Choroid plexus epithelial cell (primary cell): Measurements from ENCODE around the gene ZNF33A.
"Not testable (repeated sequence)": the region's sequence is repeated elsewhere in the genome, so short reads cannot be mapped to it uniquely, and the experiment has no call there.

ENCODE experiments used
- DNase-seq: peaks from one replicate; pipeline ENCODE4 v3.0.0-alpha.2; 2010; ENCODE audit warnings: low read depth
- H3K4me3 ChIP-seq: 2 replicates; pipeline ENCODE4 v1.5.1; 2011; ENCODE audit warnings: low read depth, mild to moderate bottlenecking, control low read depth, low read length, moderate library complexity
- TF ChIP-seq, protein P1 (sequence below): conservative IDR thresholded peaks from 2 replicates; pipeline ENCODE4 v1.5.1; 2011; ENCODE audit warnings: low read depth, mild to moderate bottlenecking, control low read depth, inconsistent platforms, low read length, moderate library complexity

ZNF33A gene

DNA sequence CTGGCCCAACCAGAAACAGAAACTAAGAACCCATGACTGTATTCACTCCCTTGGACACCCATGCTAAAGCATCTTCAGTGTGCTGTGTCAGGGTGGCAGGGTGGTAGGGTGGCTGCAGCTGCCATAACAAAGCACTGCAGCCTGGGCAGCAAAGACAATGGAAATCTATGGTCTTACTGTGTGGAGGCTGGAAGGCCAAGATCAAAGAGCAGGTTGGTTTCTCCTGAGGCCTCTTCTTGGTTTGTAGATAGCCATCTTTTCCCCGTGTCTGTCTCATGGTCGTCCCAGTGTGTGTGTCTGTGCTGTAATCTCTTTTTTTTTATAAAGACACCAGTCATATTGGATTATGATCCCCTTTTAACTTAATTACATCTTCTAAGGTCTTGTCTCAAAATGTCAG is 18.8 kb upstream of the ZNF33A start:
- DNase-seq = no peak
- TF ChIP-seq, protein P1, sequence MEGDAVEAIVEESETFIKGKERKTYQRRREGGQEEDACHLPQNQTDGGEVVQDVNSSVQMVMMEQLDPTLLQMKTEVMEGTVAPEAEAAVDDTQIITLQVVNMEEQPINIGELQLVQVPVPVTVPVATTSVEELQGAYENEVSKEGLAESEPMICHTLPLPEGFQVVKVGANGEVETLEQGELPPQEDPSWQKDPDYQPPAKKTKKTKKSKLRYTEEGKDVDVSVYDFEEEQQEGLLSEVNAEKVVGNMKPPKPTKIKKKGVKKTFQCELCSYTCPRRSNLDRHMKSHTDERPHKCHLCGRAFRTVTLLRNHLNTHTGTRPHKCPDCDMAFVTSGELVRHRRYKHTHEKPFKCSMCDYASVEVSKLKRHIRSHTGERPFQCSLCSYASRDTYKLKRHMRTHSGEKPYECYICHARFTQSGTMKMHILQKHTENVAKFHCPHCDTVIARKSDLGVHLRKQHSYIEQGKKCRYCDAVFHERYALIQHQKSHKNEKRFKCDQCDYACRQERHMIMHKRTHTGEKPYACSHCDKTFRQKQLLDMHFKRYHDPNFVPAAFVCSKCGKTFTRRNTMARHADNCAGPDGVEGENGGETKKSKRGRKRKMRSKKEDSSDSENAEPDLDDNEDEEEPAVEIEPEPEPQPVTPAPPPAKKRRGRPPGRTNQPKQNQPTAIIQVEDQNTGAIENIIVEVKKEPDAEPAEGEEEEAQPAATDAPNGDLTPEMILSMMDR = no peak
- H3K4me3 ChIP-seq = no peak overlapping the region

DNA sequence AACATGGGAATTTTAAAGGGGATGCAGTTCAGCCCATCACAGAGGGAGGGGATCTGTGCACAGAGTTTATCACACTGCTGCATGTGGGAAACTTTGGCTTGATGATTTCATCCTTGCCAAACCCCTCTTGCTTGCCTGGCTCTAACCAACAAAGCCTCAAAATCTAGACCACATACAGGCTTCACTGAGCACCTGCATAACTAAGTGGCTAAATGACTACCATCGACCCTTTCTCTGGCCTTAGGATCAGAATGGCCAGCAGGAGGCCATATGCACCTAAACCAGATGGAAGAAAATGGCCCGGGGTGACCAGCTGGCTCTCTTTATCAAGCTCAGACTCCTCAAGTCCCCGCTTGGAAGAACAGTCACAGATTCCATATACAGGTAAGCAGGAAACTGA is 18.4 kb upstream of the ZNF33A start:
- no peak overlapping the region for H3K4me3 ChIP-seq
- no peak for DNase-seq
- TF ChIP-seq, protein P1 = peak; percentile 17

DNA sequence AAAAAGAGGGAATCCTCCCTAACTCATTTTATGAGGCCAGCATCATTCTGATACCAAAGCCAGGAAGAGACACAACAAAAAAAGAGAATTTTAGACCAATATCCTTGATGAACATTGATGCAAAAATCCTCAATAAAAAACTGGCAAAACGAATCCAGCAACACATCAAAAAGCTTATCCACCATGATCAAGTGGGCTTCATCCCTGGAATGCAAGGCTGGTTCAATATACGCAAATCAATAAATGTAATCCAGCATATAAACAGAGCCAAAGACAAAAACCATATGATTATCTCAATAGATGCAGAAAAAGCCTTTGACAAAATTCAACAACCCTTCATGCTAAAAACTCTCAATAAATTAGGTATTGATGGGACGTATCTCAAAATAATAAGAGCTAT is 11.6 kb upstream of the ZNF33A start:
- H3K4me3 ChIP-seq, DNase-seq: not testable (repeated sequence)

DNA sequence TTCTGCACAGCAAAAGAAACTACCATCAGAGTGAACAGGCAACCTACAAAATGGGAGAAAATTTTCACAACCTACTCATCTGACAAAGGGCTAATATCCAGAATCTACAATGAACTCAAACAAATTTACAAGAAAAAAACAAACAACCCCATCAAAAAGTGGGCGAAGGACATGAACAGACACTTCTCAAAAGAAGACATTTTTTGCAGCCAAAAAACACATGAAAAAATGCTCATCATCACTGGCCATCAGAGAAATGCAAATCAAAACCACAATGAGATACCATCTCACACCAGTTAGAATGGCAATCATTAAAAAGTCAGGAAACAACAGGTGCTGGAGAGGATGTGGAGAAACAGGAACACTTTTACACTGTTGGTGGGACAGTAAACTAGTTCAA is 10.0 kb upstream of the ZNF33A start:
- not testable (repeated sequence) for DNase-seq, H3K4me3 ChIP-seq

DNA sequence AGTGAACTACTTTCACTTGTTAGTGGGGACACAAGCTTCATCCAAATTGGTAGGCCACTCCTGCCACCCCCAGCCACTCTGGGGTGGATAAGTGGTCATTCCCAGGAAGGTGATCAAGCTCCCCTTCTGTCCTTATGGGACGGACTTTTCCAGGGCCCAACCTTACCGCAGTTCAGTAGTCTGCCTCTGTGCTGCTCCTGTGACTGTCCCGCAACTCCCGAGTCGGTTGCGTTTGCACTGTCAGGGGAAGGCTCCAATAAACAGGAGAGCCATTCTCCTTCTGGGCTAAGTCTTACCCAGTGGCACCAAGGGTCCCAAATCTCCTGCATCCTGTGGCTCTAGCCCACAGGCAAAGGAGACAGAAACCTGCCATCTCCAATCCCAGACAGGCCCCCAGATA is 7.4 kb upstream of the ZNF33A start:
- no peak overlapping the region for H3K4me3 ChIP-seq
- no peak for DNase-seq
- TF ChIP-seq, protein P1 = no peak

DNA sequence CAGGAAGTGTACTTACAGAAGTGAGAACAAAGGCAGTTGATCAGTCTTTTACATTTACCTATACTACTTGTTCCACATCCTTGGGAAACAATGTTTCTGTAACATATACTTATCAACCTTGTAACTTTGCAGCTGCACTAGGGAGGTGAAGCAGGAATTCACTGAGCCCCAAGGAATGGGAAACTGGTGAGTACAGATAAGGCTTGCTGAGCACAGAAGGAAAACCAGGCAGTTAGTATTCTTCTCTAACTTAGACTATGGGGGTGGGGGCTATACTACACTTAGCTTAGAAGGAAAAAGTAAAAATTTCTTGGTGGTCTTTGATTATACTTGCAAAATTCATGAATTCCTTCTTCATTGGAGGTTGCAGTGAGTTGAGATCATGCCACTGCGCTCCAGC is 6.9 kb upstream of the ZNF33A start:
- no peak overlapping the region for H3K4me3 ChIP-seq
- DNase-seq = no peak
- TF ChIP-seq, protein P1 = no peak

DNA sequence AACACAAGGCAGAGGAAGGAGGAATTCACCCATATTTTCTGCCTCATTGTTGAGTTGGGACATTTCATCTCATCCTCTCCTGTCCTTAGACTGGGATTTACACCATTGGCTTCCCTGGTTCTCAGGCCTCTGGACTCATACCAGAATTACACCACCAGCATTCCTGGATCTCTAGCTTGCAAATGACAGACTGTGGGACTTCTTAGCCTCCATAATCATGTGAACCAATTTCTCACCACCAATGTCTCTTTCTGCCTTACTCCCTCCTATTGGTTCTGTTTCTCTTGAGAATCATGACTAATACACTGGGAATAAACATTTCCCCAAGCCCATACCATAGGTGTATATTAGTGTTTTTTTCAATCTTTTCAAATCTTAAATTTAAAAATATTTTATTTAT is 2.9 kb upstream of the ZNF33A start:
- TF ChIP-seq, protein P1 = no peak
- no peak for DNase-seq
- no peak overlapping the region for H3K4me3 ChIP-seq

DNA sequence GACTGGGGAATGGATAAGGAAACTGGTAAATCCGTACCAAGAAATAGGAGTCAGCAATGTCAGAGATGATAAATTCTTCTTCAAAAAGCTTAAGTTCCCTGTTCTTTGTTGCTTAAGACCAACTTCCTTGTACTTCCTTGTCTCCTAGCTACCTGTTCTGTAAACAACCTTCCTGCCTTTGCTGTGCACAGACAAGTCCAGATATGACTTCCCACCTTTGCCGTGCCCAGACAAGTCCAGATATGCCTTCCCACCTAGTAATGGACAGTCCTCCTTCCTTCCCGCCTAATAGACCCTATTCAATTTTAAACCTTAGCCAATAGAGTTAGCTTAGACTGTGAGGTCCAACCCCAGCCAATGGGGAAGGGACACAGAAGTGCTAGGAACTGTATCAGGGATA is 2.5 kb upstream of the ZNF33A start:
- TF ChIP-seq, protein P1 = no peak
- no peak for DNase-seq
- no peak overlapping the region for H3K4me3 ChIP-seq
